ENCODE results near the gene HOXA9.

GRCh38 chr7:27191833-27192545 is 26.7 kb upstream of the HOXA9 start:
- TF ChIP-seq CTCF (IDR thresholded peaks at IDR 0.05; ENCODE audit: low read length) (no peak), EZH2phosphoT487 (IDR thresholded peaks at IDR 0.05; ENCODE audit: low read length) (no peak)

Data from MM.1S (cell line).